Neutrophil (primary cell): Measurements from ENCODE around the gene CORO7.

Source experiments
- H3K27ac ChIP-seq: fragments of 200-600 bp; sonication (generic); 2 replicates; pipeline ENCODE4 v1.5.1; 2016; ENCODE audit warnings: mild to moderate bottlenecking, moderate library complexity
- H3K27me3 ChIP-seq: fragments of 200-600 bp; sonication (generic); 2 replicates; pipeline ENCODE4 v1.6.0; 2016; ENCODE audit warnings: mild to moderate bottlenecking
- H3K36me3 ChIP-seq: fragments of 200-600 bp; sonication (generic); 2 replicates; pipeline ENCODE4 v1.5.1; 2017
- H3K4me1 ChIP-seq, 2 experiments: fragments of 200-600 bp in 1 of 2; sonication (generic) in 1 of 2; 1 replicate in 1 of 2; 2 replicates in 1 of 2; pipeline versions ENCODE4 v1.5.1 to v1.6.1; 2013 to 2016; ENCODE audit warnings: low read depth in 1 of 2, low read length in 1 of 2, mild to moderate bottlenecking in 1 of 2, moderate library complexity in 1 of 2; ENCODE audit not compliant: control insufficient read depth in 1 of 2, insufficient read depth in 1 of 2
- H3K4me3 ChIP-seq, 2 experiments: fragments of 200-600 bp in 1 of 2; sonication (generic) in 1 of 2; 1 replicate in 1 of 2; 2 replicates in 1 of 2; pipeline ENCODE4 v1.5.1; 2013 to 2016; ENCODE audit warnings: low read depth in 1 of 2, low read length in 1 of 2, mild to moderate bottlenecking in 1 of 2, moderate library complexity in 1 of 2
- H3K9me3 ChIP-seq: fragments of 200-600 bp; sonication (generic); 2 replicates; pipeline ENCODE4 v1.5.1; 2016
- CTCF ChIP-seq: fragments of 200-600 bp; sonication (generic); IDR thresholded peaks from 2 replicates; pipeline ENCODE4 v1.5.1; 2016; ENCODE audit warnings: antibody characterized with exemption

CORO7 gene

GRCh38 chr16:4323071-4323844 lies 93.1 kb downstream of the CORO7 start:
- H3K27ac ChIP-seq: no peak overlapping the region
- no peaks in the 10 kb centered on the region for H3K36me3 ChIP-seq
- H3K27me3 ChIP-seq: peaks cover 50% of the 10 kb centered on the region
- H3K9me3 ChIP-seq: no peaks in the 10 kb centered on the region
- no peak for TF ChIP-seq CTCF
- H3K4me3 ChIP-seq: no peak overlapping the region
- peaks cover 10 to 17% of the 10 kb centered on the region in 2 experiments for H3K4me1 ChIP-seq

- H3K4me1 ChIP-seq: peaks cover 5 to 8% of the 10 kb centered on the region in 2 experiments
These were observed 94.0 kb downstream of the CORO7 start for GRCh38 chr16:4322121-4323052.

DNA sequence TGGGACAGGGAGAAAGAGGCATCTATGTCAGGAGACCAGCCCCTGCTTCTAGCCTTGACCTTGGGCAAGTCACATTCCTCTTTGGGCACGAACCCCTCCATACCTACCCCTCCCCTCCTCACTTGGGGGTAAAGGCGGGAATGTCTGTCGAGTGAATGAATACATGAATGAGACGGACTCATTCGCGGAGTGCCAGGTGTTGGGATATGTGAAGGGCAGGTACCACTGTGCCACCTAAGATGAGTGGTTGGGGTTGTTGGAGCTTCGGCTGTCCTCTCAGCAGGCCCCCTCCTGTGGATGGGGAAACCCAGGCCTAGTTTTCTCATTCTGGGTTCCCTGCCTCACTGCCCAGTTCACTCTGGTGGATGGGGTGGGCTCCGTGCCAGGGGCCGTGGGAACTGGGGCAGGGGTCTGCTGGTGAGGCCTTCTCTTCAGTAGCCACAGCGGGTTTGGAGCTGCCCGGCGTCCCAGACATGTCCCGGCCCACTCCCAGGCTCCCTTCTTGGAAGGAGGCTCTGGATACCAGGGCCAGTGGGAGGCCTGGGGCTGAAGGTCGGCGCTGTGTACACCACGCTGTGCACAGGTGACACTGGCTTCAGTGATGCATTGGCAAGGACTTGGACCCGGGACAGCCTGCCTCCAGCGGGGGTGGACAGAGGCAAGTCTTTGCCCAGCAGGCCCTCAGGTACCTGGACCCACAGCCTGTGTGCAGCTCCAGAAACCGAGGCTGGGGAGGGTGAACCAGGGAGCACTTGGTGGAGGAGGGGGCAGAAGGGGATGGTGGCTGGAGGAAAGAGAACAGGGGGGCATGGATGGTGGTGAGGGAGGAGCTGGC lies 94.9 kb downstream of the CORO7 start:
- no peaks in the 10 kb centered on the region for H3K9me3 ChIP-seq
- H3K4me1 ChIP-seq: peaks cover 8% of the 10 kb centered on the region in 2 experiments
- no peak for TF ChIP-seq CTCF
- H3K27ac ChIP-seq: no peak overlapping the region
- H3K27me3 ChIP-seq: peaks cover 50% of the 10 kb centered on the region
- no peaks in the 10 kb centered on the region for H3K36me3 ChIP-seq
- H3K4me3 ChIP-seq: no peak overlapping the region

More at GRCh38 chr16:4322121-4323052, 94.0 kb downstream of the CORO7 start:
- TF ChIP-seq CTCF: no peak
- H3K9me3 ChIP-seq: no peaks in the 10 kb centered on the region
- no peaks in the 10 kb centered on the region for H3K36me3 ChIP-seq
- no peak overlapping the region for H3K27ac ChIP-seq
- peaks cover 50% of the 10 kb centered on the region for H3K27me3 ChIP-seq
- H3K4me3 ChIP-seq: no peak overlapping the region

DNA sequence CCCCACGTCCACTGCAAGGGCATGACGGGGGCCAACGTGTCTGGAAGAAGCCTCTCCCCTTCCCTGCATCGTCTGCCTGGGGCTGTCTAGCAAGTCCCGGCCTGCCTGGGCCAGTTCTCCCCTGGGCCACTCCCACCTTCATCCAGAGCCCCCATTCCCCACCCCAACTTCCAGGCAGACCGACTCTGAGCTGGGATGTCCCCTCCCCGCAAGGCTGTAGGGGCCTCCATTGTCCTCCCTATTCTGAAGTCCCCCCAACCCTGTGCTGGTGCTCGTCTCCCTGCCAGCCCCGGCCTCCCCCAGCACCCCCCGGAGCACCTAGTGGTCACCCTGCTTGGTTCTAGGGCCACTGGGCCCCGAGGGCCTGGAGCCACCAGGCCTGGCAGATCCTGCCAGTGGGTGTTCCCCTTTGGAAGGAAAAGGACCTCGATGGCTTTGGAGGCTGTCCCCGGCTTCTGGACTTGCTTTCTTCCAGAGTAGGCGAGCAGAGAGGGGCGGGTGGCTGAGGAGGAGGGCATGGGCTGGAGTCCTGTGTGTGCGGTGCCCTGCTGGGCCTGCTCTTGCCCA lies 95.7 kb downstream of the CORO7 start:
- Histone ChIP-seq H3K4me1 (peaks cover 11 to 13% of the 10 kb centered on the region in 2 experiments), H3K4me3 (no peak overlapping the region), H3K27me3 (peaks cover 53% of the 10 kb centered on the region), H3K9me3 (no peaks in the 10 kb centered on the region), H3K27ac (no peak overlapping the region), H3K36me3 (no peaks in the 10 kb centered on the region)
- TF ChIP-seq CTCF: no peak
